Prostate gland (tissue), 2 donors: ENCODE measurements around the gene ARHGAP26. TPM values are rescaled to one million over a fixed set of nuclear protein-coding genes. Genes with fewer than 3 reads are reported as not detected.

ENCODE experiments used
- DNase-seq: peaks from one replicate; pipeline ENCODE4 v3.0.0-alpha.2; 2019; ENCODE audit warnings: low spot score
- H3K27ac ChIP-seq, 2 donors: fragments of 200-600 bp; sonication (generic); 2 replicates each; pipeline ENCODE4 v1.5.1; 2017 to 2019
- H3K27me3 ChIP-seq: fragments of 200-600 bp; sonication (generic); replicated peaks from 2 replicates; pipeline ENCODE4 v1.5.1; 2019; ENCODE audit not compliant: insufficient read depth
- H3K36me3 ChIP-seq, 2 donors: fragments of 200-600 bp; sonication (generic); 1 replicate in 1 of 2; 2 replicates in 1 of 2; pipeline versions ENCODE4 v1.5.1 to v1.8.1; 2017 to 2019
- H3K4me1 ChIP-seq: fragments of 200-600 bp; sonication (generic); replicated peaks from 2 replicates; pipeline ENCODE4 v1.5.1; 2019
- H3K4me3 ChIP-seq, 2 donors: fragments of 200-600 bp; sonication (generic); 2 replicates each; pipeline ENCODE4 v1.5.1; 2017 to 2019
- H3K9me3 ChIP-seq: fragments of 200-600 bp; sonication (generic); 2 replicates; pipeline ENCODE4 v1.5.1; 2017
- CTCF ChIP-seq, 4 experiments: fragments of 200-600 bp in 2 of 4; fragments of 450-650 bp in 2 of 4; sonication (generic) in 2 of 4; IDR thresholded peaks; 1 replicate in 3 of 4; 2 replicates in 1 of 4; pipeline ENCODE4 v1.5.1; 2016 to 2019; ENCODE audit warnings: antibody characterized with exemption in 4 of 4, mild to moderate bottlenecking in 2 of 4, moderate library complexity in 2 of 4
- POLR2A ChIP-seq: fragments of 450-650 bp; IDR thresholded peaks from one replicate; pipeline ENCODE4 v1.6.1; 2016; ENCODE audit warnings: antibody characterized with exemption, mild to moderate bottlenecking
- POLR2AphosphoS5 ChIP-seq: sonication (generic); formaldehyde crosslinking; IDR thresholded peaks from one replicate; pipeline ENCODE4 v1.6.1; 2017; ENCODE audit warnings: antibody characterized with exemption
- WGBS: methylation state at CpG from one replicate; pipeline ENCODE4 v1.1.5; 2018; 5-methylcytosine and 5-hydroxymethylcytosine counted together
- intact Hi-C: fragments of 100-400 bp; cut with DNase I; formaldehyde crosslinking; loops from one replicate; pipeline ENCODE4 v1.14.2; 2022
- total RNA-seq, 2 donors: library from RNA; depleted of rRNA; stranded (reverse); fragments of >200 nt; gene quantifications; one replicate each; pipeline ENCODE4 v1.1.0, GENCODE V29; 2016

The ARHGAP26 gene
- total RNA-seq, 2 donors from 2014 or later = 11.7 to 39.8 TPM

GRCh38 chr5:143204474-143205246 lies 434.5 kb downstream of the ARHGAP26 start:
- intact Hi-C loops = no loop called here
- TF ChIP-seq POLR2AphosphoS5 = no peak
- TF ChIP-seq CTCF (IDR thresholded peaks at IDR 0.05) = no peak
- no peak for TF ChIP-seq POLR2A
- Histone ChIP-seq H3K27ac (no peak overlapping the region), H3K4me3 (no peak overlapping the region), H3K9me3 (no peaks in the 10 kb centered on the region), H3K4me1 (no peaks in the 10 kb centered on the region), H3K27me3 (no peaks in the 10 kb centered on the region), H3K36me3 (no peaks in the 10 kb centered on the region)
- DNase-seq = no peak
- WGBS = 86% methylated on average over 7 of the region's 7 CpGs

DNA sequence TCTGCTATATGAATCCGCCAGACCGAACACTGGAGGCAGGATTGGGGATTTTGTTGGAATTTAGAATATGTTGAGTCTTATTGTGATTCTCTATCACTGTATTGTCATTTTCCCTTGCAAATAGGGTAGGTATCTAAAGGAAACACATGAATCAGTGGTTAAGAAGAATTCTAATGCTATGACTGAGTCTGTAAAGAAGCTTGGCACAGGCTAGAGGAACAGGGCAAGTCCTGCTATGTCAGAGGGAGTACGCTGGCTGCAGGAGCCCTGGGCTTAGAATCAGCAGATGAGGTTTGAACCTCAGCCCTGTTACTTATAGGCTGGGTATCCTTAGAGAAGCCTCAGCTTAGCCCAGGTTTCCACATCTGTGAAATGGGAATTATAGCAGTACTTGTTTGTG lies 435.2 kb downstream of the ARHGAP26 start:
- Histone ChIP-seq H3K4me3 (no peak overlapping the region), H3K36me3 (no peaks in the 10 kb centered on the region), H3K4me1 (no peaks in the 10 kb centered on the region), H3K27ac (no peak overlapping the region), H3K9me3 (no peaks in the 10 kb centered on the region), H3K27me3 (no peaks in the 10 kb centered on the region)
- intact Hi-C loops = no loop called here
- no peak for DNase-seq
- TF ChIP-seq POLR2A = no peak
- TF ChIP-seq POLR2AphosphoS5 = no peak
- TF ChIP-seq CTCF (IDR thresholded peaks at IDR 0.05) = no peak
- 88% methylated on average over 3 of the region's 3 CpGs for WGBS

GRCh38 chr5:143205883-143206195 lies 435.7 kb downstream of the ARHGAP26 start:
- Histone ChIP-seq H3K27ac (no peak overlapping the region), H3K9me3 (no peaks in the 10 kb centered on the region), H3K4me3 (no peak overlapping the region), H3K27me3 (no peaks in the 10 kb centered on the region), H3K4me1 (no peaks in the 10 kb centered on the region), H3K36me3 (no peaks in the 10 kb centered on the region)
- DNase-seq = no peak
- TF ChIP-seq POLR2AphosphoS5 (no peak), CTCF (IDR thresholded peaks at IDR 0.05) (no peak)
- intact Hi-C loops = no loop called here
- 75% methylated on average over 3 of the region's 3 CpGs for WGBS

DNA sequence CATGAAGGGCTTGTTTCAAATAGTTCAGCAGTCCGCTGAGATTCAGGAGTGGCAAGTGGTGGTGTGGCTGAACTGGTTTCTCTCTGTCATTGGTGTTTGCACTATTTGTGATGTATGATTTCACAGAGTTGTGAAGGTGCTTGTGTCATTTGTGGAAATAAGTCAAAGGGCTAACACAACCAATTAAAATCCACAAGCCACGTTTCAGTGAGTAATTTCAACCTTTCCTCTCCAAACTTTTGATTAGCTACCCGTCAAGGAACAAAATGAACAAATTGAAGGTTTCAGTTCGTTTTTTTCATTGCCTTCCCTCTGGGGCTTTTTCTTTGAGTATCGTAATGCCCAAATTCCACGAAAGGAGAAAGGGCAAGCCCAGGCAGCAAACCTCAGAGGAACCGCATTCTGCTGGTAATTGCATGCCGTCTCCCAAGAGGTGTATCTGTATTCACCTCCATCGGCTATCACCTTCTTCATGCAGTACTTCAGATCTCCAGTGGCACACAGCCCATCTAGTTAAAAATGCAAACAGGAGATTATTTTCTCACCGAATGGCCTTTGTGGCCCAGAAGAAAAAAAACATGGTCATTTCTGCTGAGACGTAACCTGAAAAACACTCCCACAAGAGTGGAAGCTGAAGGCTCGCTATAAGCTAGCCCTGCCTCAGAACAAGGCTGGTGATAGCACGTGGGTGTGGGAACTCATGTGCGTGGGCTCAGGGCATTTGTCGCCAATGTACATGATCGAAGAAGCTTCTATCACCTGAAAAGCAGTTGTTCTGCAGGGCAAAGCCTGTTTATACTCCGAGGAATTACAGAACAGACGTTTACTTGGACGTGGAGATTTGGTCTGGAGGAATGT lies 436.2 kb downstream of the ARHGAP26 start:
- no peak overlapping the region for H3K27ac ChIP-seq
- H3K36me3 ChIP-seq = no peaks in the 10 kb centered on the region
- no peaks in the 10 kb centered on the region for H3K4me1 ChIP-seq
- H3K4me3 ChIP-seq = no peak overlapping the region
- no peaks in the 10 kb centered on the region for H3K9me3 ChIP-seq
- 72% methylated on average over 19 of the region's 19 CpGs for WGBS
- TF ChIP-seq CTCF (IDR thresholded peaks at IDR 0.05) (no peak), POLR2A (no peak), POLR2AphosphoS5 (no peak)
- H3K27me3 ChIP-seq = no peaks in the 10 kb centered on the region
- intact Hi-C loops = no loop called here
- no peak for DNase-seq
